GM13977 (cell line): Measurements from ENCODE around the gene ELL2.
"Not testable (repeated sequence)": the region's sequence is repeated elsewhere in the genome, so short reads cannot be mapped to it uniquely, and the experiment has no call there.

Source experiments
- DNase-seq: peaks from one replicate; pipeline ENCODE4 v3.0.0; 2012; ENCODE audit warnings: low spot score
- CTCF ChIP-seq: IDR thresholded peaks from 2 replicates; pipeline ENCODE4 v1.5.1; 2012; ENCODE audit warnings: mild to moderate bottlenecking, control low read depth; ENCODE audit not compliant: insufficient read depth; ENCODE audit errors: extremely low read depth, missing control alignments
- in situ Hi-C: fragments of 300-500 bp; cut with MboI; formaldehyde crosslinking; loops from one replicate; pipeline ENCODE4 v1.12.0; 2022; ENCODE audit warnings: low sequenced_read_pairs, low pct_unique_long_range_greater_than_20kb, mixed read lengths, inconsistent platforms; ENCODE audit not compliant: unreplicated experiment

Gene ELL2

GRCh38 chr5:95930141-95930930, 31.3 kb downstream of the ELL2 start:
- in situ Hi-C loops = no loop called here
- DNase-seq = no peak
- TF ChIP-seq CTCF = no peak

GRCh38 chr5:95928724-95929253, 32.9 kb downstream of the ELL2 start:
- in situ Hi-C loops = no loop called here
- no peak for TF ChIP-seq CTCF
- DNase-seq = no peak

- no peak for TF ChIP-seq CTCF
- DNase-seq = peak; percentile 26
- in situ Hi-C loops = no loop called here
These were observed 33.5 kb downstream of the ELL2 start for GRCh38 chr5:95927927-95928723.

- in situ Hi-C loops, DNase-seq: not testable (repeated sequence)
These were observed 34.4 kb downstream of the ELL2 start for GRCh38 chr5:95927300-95927699.

GRCh38 chr5:95925939-95926338, 35.7 kb downstream of the ELL2 start:
- no peak for TF ChIP-seq CTCF
- in situ Hi-C loops = no loop called here
- no peak for DNase-seq

- in situ Hi-C loops = no loop called here
- DNase-seq = no peak
- TF ChIP-seq CTCF = no peak
These were observed 36.3 kb downstream of the ELL2 start for GRCh38 chr5:95925378-95925744.

- no peak for TF ChIP-seq CTCF
- DNase-seq = no peak
- in situ Hi-C loops = no loop called here
These were observed 36.8 kb downstream of the ELL2 start for GRCh38 chr5:95924720-95925377.
